Epithelial cell of proximal tubule (primary cell): ENCODE results near the gene TBCC. TPM values are rescaled to one million over a fixed set of nuclear protein-coding genes. Genes with fewer than 3 reads are reported as not detected.
"Not testable (repeated sequence)": the region's sequence is repeated elsewhere in the genome, so short reads cannot be mapped to it uniquely, and the experiment has no call there.

ENCODE experiments used
- DNase-seq: peaks from one replicate; pipeline ENCODE4 v3.0.0-alpha.2; 2011; ENCODE audit warnings: low read depth
- H3K4me3 ChIP-seq: 2 replicates; pipeline ENCODE4 v1.5.1; 2011; ENCODE audit warnings: low read depth, mild to moderate bottlenecking, low read length
- total RNA-seq: library from RNA; depleted of rRNA; stranded (reverse); fragments of >200 nt; gene quantifications from 2 replicates; pipeline ENCODE4 v1.2.3, GENCODE V29; 2015
- TF ChIP-seq, protein P1 (sequence below): conservative IDR thresholded peaks from 2 replicates; pipeline ENCODE4 v1.5.1; 2012; ENCODE audit warnings: low read depth, mild to moderate bottlenecking, low read length

The TBCC gene
- total RNA-seq, 1 donor from 2014 or later: 25.4 TPM

DNA sequence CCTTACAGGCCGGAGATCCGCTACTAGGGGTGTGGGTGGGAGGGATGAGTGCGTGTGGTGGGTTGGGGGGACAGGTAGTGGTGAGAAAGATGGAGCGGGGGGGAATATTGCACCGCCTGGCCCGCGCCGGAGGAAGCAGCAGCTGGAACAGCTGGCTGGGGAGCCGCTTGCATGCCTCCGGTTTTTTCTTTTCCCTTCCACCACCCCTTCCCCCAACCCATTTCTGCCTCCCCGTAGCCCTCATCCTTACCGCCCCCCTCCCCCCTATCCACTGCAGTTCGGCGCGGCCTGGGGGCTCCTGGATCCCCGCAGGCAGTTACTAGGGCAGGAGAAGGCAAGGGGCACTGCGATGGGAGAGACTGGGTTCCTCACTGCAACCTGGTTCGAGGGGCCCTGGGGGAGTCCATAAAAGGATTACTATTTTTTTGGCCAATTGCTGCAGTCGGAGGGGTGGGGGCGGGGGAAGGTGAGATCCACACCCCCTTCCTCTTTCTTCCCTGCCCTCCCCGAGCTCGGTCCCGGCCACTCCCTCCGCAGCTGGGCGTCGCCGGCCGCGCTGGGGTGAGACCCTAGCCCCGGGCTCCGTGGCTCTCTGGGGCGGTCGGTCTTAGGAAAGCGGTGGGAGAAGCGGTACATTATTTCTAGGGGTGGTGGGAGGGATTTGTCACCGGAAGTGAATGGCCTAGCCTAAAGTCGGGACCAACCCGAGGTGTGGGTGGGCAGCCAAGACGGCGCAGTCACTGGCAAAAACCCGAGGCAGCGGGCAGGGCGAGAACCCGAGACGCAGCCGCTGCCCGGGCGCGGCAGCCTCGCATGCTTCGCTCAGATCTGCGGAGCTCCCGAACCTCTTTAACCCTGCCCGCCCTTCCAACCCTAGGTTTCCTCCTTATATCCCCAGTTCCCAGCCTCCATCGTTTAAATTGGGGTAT, 824 bp upstream of the TBCC start:
- TF ChIP-seq, protein P1, sequence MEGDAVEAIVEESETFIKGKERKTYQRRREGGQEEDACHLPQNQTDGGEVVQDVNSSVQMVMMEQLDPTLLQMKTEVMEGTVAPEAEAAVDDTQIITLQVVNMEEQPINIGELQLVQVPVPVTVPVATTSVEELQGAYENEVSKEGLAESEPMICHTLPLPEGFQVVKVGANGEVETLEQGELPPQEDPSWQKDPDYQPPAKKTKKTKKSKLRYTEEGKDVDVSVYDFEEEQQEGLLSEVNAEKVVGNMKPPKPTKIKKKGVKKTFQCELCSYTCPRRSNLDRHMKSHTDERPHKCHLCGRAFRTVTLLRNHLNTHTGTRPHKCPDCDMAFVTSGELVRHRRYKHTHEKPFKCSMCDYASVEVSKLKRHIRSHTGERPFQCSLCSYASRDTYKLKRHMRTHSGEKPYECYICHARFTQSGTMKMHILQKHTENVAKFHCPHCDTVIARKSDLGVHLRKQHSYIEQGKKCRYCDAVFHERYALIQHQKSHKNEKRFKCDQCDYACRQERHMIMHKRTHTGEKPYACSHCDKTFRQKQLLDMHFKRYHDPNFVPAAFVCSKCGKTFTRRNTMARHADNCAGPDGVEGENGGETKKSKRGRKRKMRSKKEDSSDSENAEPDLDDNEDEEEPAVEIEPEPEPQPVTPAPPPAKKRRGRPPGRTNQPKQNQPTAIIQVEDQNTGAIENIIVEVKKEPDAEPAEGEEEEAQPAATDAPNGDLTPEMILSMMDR: no peak
- no peak for DNase-seq
- H3K4me3 ChIP-seq: peak overlapping the region; percentile 73

GRCh38 chr6:42745083-42745639, 742 bp downstream of the TBCC start:
- no peak for DNase-seq
- H3K4me3 ChIP-seq: peak overlapping the region; percentile 84
- TF ChIP-seq, protein P1: no peak

DNA sequence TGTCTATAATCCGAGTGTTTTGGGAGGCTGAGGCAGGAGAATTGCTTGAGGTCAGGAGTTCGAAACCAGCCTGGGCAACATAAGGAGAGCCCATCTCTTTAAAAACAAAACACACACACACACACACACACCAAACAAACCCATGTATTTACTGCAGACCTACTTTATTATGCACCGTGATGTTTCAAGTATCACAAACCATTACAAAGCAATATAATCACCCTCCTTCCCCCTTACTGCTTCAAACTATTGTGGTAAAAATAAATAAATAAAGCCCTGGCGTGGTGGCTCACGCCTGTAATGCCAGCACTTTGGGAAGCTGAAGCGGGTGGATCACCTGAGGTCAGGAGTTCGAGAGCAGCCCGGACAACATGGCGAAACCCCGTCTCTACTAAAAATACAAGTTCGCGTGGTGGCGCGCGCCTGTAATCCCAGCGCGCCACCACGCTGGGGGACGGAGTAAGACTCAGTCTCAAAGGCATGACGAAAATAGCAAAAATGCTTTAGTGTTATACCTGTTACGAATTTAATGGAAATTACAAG, 1.5 kb downstream of the TBCC start:
- H3K4me3 ChIP-seq: peak overlapping the region; percentile 84
- TF ChIP-seq, protein P1: no peak
- DNase-seq: no peak

- H3K4me3 ChIP-seq: no peak overlapping the region
- no peak for DNase-seq
- TF ChIP-seq, protein P1: no peak
These were observed 3.6 kb downstream of the TBCC start for GRCh38 chr6:42742116-42742894.

DNA sequence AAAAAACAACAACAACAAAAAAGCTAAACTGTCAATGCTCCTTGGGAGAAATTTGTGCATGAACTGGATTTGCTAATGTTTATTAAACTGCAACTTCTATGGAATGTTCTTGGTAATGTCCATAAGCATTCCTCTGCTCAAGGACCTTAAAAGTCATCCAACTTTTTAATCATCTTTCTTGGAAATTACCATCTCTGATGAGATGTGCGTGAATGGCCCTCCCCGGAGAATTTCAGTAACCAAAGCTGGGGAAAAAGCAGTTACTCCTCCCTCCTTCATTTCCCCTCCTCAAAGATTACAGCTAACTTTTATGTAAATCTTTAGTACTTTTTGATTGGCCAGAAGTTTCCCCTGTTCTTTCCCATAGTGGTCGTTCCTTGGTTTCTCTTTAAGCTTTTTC, 5.2 kb downstream of the TBCC start:
- no peak for DNase-seq
- no peak overlapping the region for H3K4me3 ChIP-seq
- TF ChIP-seq, protein P1: no peak

DNA sequence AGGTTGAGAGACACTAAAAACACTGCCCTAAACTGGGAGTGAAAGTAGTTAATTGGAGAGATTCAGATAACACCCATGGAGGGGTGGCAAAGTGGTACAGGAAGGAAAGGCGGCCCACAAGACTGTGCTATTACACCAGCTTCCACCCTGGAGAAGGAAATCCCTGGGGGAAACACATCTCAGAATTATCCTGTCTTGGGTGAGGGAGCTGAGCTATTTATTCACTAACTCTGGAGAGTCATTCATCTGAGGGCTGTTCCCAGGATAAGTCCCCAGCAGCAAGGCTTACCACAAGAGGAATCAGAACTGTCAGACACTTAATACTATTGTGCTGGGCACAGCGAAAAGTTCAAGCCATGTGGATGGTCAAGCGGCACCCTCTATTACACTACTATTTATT, 9.9 kb downstream of the TBCC start:
- no peak overlapping the region for H3K4me3 ChIP-seq
- TF ChIP-seq, protein P1: no peak
- peak; percentile 64 for DNase-seq

GRCh38 chr6:42733867-42734481, 11.9 kb downstream of the TBCC start:
- DNase-seq: peak; percentile 73
- H3K4me3 ChIP-seq: not testable (repeated sequence)
